ENCODE results near the gene CDK2AP2.

The CDK2AP2 gene

GRCh38 chr11:67508486-67509121, 642 bp upstream of the CDK2AP2 start:
- Histone ChIP-seq H3K36me3 (ENCODE audit: control insufficient read depth, low read length) (peaks cover 15% of the 10 kb centered on the region), H3K9me2 (replicated peaks; ENCODE audit: control insufficient read depth, low read length) (no peaks in the 10 kb centered on the region), H3K27me3 (ENCODE audit: control insufficient read depth, low read length) (peaks cover 17% of the 10 kb centered on the region), H3F3A (ENCODE audit: control insufficient read depth, insufficient read depth) (peaks cover 4% of the 10 kb centered on the region), H3K4me2 (ENCODE audit: low read length) (peak overlapping the region; percentile 83), H3K79me2 (ENCODE audit: control insufficient read depth, low read length) (peaks cover 38% of the 10 kb centered on the region), H3K9me3 (ENCODE audit: control insufficient read depth, insufficient read depth, low read length) (no peaks in the 10 kb centered on the region), H3K4me3 (ENCODE audit: low read length) (peak overlapping the region; percentile 89), H3K4me1 (ENCODE audit: control insufficient read depth, low read length) (peaks cover 32% of the 10 kb centered on the region), H3K27ac (ENCODE audit: low read depth, low read length) (peak overlapping the region; percentile 68), H4K20me1 (ENCODE audit: control insufficient read depth, insufficient read depth, low read depth, low read length) (peaks cover 3% of the 10 kb centered on the region; the same call in 1 of the 2 replicates)
- TF ChIP-seq EZH2phosphoT487 (IDR thresholded peaks at IDR 0.05; ENCODE audit: borderline replicate concordance, low read length) = no peak
- TF ChIP-seq CTCF (IDR thresholded peaks at IDR 0.05; ENCODE audit: low read depth, low read length, poor library complexity, severe bottlenecking) = no peak

- H4K20me1 ChIP-seq (ENCODE audit: control insufficient read depth, insufficient read depth, low read depth, low read length) = peaks cover 6% of the 10 kb centered on the region; the same call in 1 of the 2 replicates
- peaks cover 4% of the 10 kb centered on the region for H3F3A ChIP-seq (ENCODE audit: control insufficient read depth, insufficient read depth)
- peaks cover 10% of the 10 kb centered on the region; the same call in 1 of the 2 replicates for H3K27me3 ChIP-seq (ENCODE audit: control insufficient read depth, low read length)
- H3K4me2 ChIP-seq (ENCODE audit: low read length) = peak overlapping the region; percentile 70
- H3K9me3 ChIP-seq (ENCODE audit: control insufficient read depth, insufficient read depth, low read length) = no peaks in the 10 kb centered on the region
- H3K4me1 ChIP-seq (ENCODE audit: control insufficient read depth, low read length) = peaks cover 36% of the 10 kb centered on the region
- TF ChIP-seq EZH2phosphoT487 (IDR thresholded peaks at IDR 0.05; ENCODE audit: borderline replicate concordance, low read length) (no peak), CTCF (IDR thresholded peaks at IDR 0.05; ENCODE audit: low read depth, low read length, poor library complexity, severe bottlenecking) (no peak)
- peak overlapping the region; percentile 89 for H3K4me3 ChIP-seq (ENCODE audit: low read length)
- peaks cover 23% of the 10 kb centered on the region for H3K36me3 ChIP-seq (ENCODE audit: control insufficient read depth, low read length)
- no peaks in the 10 kb centered on the region for H3K9me2 ChIP-seq (replicated peaks; ENCODE audit: control insufficient read depth, low read length)
- H3K79me2 ChIP-seq (ENCODE audit: control insufficient read depth, low read length) = peaks cover 48% of the 10 kb centered on the region
- peak overlapping the region; percentile 66 for H3K27ac ChIP-seq (ENCODE audit: low read depth, low read length)
Measured at GRCh38 chr11:67507242-67507863, 609 bp downstream of the CDK2AP2 start.

- Histone ChIP-seq H3K9me2 (replicated peaks; ENCODE audit: control insufficient read depth, low read length) (no peaks in the 10 kb centered on the region), H3K9me3 (ENCODE audit: control insufficient read depth, insufficient read depth, low read length) (no peaks in the 10 kb centered on the region), H3K36me3 (ENCODE audit: control insufficient read depth, low read length) (peaks cover 31% of the 10 kb centered on the region), H3K79me2 (ENCODE audit: control insufficient read depth, low read length) (peaks cover 48% of the 10 kb centered on the region), H3F3A (ENCODE audit: control insufficient read depth, insufficient read depth) (peaks cover 4% of the 10 kb centered on the region), H4K20me1 (ENCODE audit: control insufficient read depth, insufficient read depth, low read depth, low read length) (peaks cover 6% of the 10 kb centered on the region; the same call in 1 of the 2 replicates), H3K4me3 (ENCODE audit: low read length) (peak overlapping the region; percentile 89), H3K4me1 (ENCODE audit: control insufficient read depth, low read length) (peaks cover 36% of the 10 kb centered on the region), H3K27me3 (ENCODE audit: control insufficient read depth, low read length) (peaks cover 7% of the 10 kb centered on the region; the same call in 1 of the 2 replicates), H3K27ac (ENCODE audit: low read depth, low read length) (peak overlapping the region; percentile 66), H3K4me2 (ENCODE audit: low read length) (peak overlapping the region; percentile 70)
- TF ChIP-seq EZH2phosphoT487 (IDR thresholded peaks at IDR 0.05; ENCODE audit: borderline replicate concordance, low read length) = no peak
- peak; percentile 29 for TF ChIP-seq CTCF (IDR thresholded peaks at IDR 0.05; ENCODE audit: low read depth, low read length, poor library complexity, severe bottlenecking)
Measured at GRCh38 chr11:67506426-67507051, 1.4 kb downstream of the CDK2AP2 start.
